Measurements from ENCODE around the gene RNF113B. TPM values are rescaled to one million over a fixed set of nuclear protein-coding genes. Genes with fewer than 3 reads are reported as not detected.

Gene RNF113B
- total and polyA plus RNA-seq, 7 donors = not detected

- no peak overlapping the region for H3K27ac ChIP-seq
- peak overlapping the region; percentile 75 for H3K4me3 ChIP-seq
- TF ChIP-seq CTCF (IDR thresholded peaks at IDR 0.05) = no peak
- H3K4me1 ChIP-seq = peaks cover 9% of the 10 kb centered on the region
- 32 to 45% (median 37%) methylated on average over 27 of the region's 27 CpGs for WGBS, 3 donors
- no peaks in the 10 kb centered on the region for H3K9me3 ChIP-seq
- peak in 3 of 4 donors; percentile 5 to 22 (median 8) for ATAC-seq
- intact Hi-C loops (cut with DNase I) = loop anchor here in 1 of 2 donors (10.0 kb wide), 2 partner anchors 253 to 533 kb away; no protein-coding TSS in a partner anchor
- DNase-seq = peak; percentile 22 to 59
- H3K36me3 ChIP-seq (ENCODE audit: insufficient read depth in 1 of 2, low read depth in 1 of 2) = no peaks in the 10 kb centered on the region
- peaks cover 0 to 16% (median 0%) of the 10 kb centered on the region in 3 donors for H3K27me3 ChIP-seq (ENCODE audit: insufficient read depth in 3 of 3, low read length in 2 of 3)
Observed at GRCh38 chr13:98141509-98142379, 35.3 kb downstream of the RNF113B start.

GRCh38 chr13:98141091-98141490 lies 36.0 kb downstream of the RNF113B start:
- no peak for TF ChIP-seq CTCF (IDR thresholded peaks at IDR 0.05)
- peaks cover 0 to 16% (median 0%) of the 10 kb centered on the region in 3 donors for H3K27me3 ChIP-seq (ENCODE audit: insufficient read depth in 3 of 3, low read length in 2 of 3)
- DNase-seq (no peak), ATAC-seq (no peak)
- H3K9me3 ChIP-seq = no peaks in the 10 kb centered on the region
- H3K4me1 ChIP-seq = peaks cover 9% of the 10 kb centered on the region
- H3K36me3 ChIP-seq (ENCODE audit: insufficient read depth in 1 of 2, low read depth in 1 of 2) = no peaks in the 10 kb centered on the region
- intact Hi-C loops (cut with DNase I) = loop anchor here in 1 of 2 donors (10.0 kb wide), 2 partner anchors 254 to 534 kb away; no protein-coding TSS in a partner anchor
- H3K27ac ChIP-seq = no peak overlapping the region
- WGBS, 3 donors = 91 to 97% (median 94%) methylated on average over 7 of the region's 7 CpGs
- no peak overlapping the region for H3K4me3 ChIP-seq

GRCh38 chr13:98134901-98135300 lies 42.2 kb downstream of the RNF113B start:
- no peaks in the 10 kb centered on the region for H3K27me3 ChIP-seq (ENCODE audit: insufficient read depth in 3 of 3, low read length in 2 of 3)
- TF ChIP-seq CTCF (IDR thresholded peaks at IDR 0.05) = no peak
- no peak overlapping the region for H3K4me3 ChIP-seq
- WGBS, 3 donors = 98% methylated on average over 1 of the region's 1 CpG
- no peaks in the 10 kb centered on the region for H3K36me3 ChIP-seq (ENCODE audit: insufficient read depth in 1 of 2, low read depth in 1 of 2)
- intact Hi-C loops (cut with DNase I) = no loop called here
- ATAC-seq (no peak), DNase-seq (no peak)
- H3K9me3 ChIP-seq = no peaks in the 10 kb centered on the region
- no peaks in the 10 kb centered on the region for H3K4me1 ChIP-seq
- H3K27ac ChIP-seq = no peak overlapping the region

GRCh38 chr13:98133946-98134345 lies 43.1 kb downstream of the RNF113B start:
- Histone ChIP-seq H3K27me3 (ENCODE audit: insufficient read depth in 3 of 3, low read length in 2 of 3) (no peaks in the 10 kb centered on the region), H3K9me3 (no peaks in the 10 kb centered on the region), H3K27ac (no peak overlapping the region), H3K36me3 (ENCODE audit: insufficient read depth in 1 of 2, low read depth in 1 of 2) (no peaks in the 10 kb centered on the region), H3K4me1 (no peaks in the 10 kb centered on the region), H3K4me3 (no peak overlapping the region)
- no peak for DNase-seq
- WGBS, 3 donors = 74 to 77% (median 76%) methylated on average over 3 of the region's 3 CpGs
- TF ChIP-seq CTCF (IDR thresholded peaks at IDR 0.05) = no peak
- no peak for ATAC-seq
- intact Hi-C loops (cut with DNase I) = no loop called here

Measured in psoas muscle (tissue), 8 donors.